GM21515 (cell line): ENCODE measurements around the gene RAPGEF2.
"Not testable (repeated sequence)": the region's sequence is repeated elsewhere in the genome, so short reads cannot be mapped to it uniquely, and the experiment has no call there.

Experiments
- ATAC-seq: cut with Tn5 transposase; IDR thresholded peaks from one replicate; pipeline ENCODE4 v1.9.1; 2021; ENCODE audit not compliant: unreplicated experiment

The RAPGEF2 gene

GRCh38 chr4:159303435-159303834 lies 200.6 kb downstream of the RAPGEF2 start:
- ATAC-seq: no peak

DNA sequence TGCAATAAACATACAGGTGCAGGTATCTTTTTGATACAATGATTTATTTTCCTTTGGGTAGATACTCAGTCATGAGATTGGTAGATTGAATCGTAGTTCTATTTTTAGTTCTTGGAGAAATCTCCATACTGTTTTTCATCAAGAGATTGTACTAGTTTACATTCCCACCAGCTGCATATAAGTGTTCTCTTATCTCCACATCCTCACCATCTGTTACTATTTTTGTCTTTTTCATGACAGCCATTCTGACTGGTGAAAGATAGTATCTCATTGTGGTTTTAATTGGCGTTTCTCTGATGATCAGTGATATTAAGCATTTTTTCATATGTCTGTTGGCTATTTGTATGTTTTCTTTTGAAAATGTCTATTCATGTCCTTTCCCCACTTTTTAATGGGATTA lies 202.2 kb downstream of the RAPGEF2 start:
- no peak for ATAC-seq

GRCh38 chr4:159307929-159308328 lies 205.1 kb downstream of the RAPGEF2 start:
- no peak for ATAC-seq

DNA sequence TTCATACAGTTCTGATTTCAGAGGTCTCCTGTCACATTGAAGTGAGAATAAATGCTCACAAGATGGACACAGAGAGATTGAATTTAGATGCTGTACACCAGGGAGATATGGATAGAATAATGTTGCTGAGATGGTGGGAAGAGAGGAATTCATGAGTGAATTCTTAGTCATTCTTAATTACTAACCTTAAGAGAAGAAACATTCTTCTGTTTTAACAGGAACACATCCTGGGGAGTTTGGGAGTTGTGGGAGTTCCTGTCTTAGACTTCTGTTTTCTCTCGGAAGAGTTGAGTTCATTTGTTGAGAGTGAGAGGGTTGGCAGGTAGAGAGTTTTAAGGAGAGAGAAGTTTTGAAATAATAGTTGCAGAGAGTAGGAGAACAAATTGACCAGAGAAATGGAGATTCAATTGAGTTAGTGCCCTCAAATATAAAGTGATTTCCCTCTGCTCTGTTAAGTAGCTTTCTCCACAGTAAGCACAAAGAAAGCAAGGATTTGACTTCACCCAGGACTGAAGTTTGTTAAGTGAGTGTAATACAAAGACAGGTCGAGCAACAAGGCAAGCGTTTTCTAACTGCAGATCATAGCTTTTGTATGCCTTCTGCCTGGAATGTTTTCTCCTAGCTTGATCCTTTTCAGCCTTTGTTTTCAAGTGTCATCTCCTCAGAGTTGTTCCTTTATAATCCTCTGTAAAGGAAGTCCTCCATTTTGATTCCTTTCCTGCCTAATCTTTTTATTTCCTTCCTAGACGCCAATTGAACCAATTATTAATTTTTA lies 205.9 kb downstream of the RAPGEF2 start:
- no peak for ATAC-seq

DNA sequence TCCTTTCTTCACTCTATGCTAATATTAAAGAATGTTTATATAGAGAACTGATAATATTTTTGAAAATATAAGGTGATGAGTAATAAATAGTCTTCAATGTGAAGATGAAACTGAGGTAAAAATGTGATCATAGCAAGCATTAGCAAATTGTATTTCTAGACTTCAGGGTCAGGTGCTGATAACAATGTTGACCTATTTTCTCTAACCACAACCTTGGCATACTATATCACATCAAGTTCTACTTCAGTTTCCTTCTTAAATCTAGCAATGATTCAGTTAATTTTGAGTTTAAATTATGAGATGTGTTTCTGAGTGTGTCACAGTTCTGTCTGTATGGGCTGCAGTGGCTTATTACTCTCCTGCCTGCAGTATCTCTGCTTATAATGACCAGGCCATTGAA lies 209.4 kb downstream of the RAPGEF2 start:
- no peak for ATAC-seq

DNA sequence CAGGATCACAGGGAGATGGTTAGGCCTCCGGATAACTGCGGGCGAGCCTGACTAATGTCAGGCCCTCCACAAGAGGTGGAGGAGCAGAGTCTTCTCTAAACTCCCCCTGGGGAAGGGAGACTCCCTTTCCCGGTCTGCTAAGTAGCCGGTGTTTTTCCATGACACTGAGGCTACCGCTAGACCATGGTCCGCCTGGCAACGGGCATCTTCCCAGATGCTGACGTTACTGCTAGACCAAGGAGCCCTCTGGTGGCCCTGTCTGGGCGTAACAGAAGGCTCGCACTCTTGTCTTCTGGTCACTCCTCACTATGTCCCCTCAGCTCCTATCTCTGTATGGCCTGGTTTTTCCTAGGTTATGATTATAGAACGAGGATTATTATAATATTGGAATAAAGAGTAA lies 213.0 kb downstream of the RAPGEF2 start:
- not testable (repeated sequence) for ATAC-seq

DNA sequence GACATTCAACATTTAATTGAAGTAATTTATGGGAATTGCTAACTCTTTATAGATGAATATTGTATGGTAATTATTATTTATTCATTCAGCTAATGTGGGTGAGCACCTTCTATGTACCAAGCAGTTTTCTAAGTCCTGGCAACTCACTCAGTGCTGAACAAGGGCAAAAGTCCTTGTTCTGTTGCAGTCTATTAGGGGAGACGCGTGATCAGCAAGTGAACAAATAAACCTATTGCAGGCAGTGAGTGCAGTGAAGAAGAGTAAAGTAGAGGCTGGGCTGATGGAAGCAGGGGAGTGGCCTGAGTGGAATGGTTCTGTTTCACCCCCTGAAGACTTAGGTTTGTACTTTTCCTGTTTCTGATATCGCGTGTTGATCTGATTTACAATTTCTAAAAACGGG lies 214.3 kb downstream of the RAPGEF2 start:
- no peak for ATAC-seq

DNA sequence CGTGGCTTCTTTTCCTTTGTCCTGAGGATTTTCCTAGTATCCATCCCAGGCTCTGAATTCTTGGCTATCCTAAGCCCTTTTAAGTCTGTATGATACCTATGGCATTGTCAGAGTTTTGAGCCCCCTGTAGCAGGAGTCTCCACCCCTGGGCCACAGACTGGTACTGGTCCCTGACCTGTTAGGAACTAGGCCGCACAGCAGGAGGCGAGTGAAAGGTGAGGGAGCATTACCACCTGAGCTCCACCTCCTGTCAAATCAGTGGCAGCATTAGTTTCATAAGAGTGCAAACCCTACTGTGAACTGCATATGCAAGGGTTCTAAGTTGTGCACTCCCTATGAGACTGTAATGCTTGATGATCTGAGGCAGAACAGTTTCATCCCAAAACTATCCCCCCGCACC lies 216.1 kb downstream of the RAPGEF2 start:
- no peak for ATAC-seq

DNA sequence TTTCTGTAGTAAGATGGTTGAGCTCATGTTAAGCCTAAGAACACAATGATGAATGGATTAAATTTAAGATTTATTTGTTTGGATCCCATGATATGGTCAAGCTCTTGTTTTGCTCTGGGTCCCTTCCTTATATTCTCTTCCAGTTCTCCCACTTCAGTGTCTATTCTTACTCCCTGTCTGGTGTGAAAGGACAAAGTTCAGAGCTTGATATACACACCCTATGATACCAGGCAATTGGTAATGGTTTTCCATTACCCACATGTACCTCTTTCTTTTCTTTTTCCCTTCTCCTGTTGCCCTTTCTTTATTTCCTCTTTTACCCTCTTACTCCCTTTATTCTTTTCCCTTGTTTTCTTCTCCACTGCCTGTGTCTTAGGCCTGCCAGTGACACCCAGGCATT lies 223.6 kb downstream of the RAPGEF2 start:
- ATAC-seq: no peak

- ATAC-seq: no peak
Observed at GRCh38 chr4:159328766-159329165, 225.9 kb downstream of the RAPGEF2 start.

DNA sequence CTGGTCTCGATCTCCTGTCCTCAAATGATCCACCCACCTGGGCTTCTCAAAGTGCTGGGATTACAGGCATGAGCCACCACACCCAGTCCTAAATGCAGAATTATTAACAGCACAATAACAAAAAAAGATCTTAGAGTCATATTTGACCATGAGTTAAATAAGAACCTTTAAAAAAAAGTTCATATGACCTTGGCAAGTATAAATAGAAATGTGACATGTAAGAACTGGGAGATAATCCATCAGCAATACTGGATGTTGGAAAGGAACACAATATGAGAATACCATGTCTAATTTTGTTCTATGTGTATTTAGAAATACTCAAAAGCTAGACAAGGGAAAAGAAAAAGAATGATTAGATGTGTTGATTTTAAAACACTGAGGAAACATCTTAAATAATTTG lies 231.6 kb downstream of the RAPGEF2 start:
- ATAC-seq: no peak

DNA sequence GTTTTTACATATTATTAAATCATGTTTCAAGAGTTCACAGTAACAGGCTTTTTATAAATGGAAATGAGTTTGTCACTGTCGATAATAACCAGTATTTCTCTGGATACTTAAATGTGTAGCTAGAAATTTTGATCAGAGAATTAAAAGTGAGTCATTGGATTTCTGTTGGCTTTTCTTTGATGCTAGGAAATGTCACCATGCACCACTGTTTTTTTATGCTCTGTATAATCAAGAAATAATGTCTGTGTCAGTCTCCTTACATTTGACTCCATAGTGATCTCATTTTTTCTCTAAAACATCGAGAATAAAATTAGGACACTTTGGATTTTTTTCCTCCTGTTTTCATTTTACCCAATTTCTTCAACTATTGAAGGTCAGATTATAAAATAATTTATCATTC lies 234.2 kb downstream of the RAPGEF2 start:
- ATAC-seq: no peak

DNA sequence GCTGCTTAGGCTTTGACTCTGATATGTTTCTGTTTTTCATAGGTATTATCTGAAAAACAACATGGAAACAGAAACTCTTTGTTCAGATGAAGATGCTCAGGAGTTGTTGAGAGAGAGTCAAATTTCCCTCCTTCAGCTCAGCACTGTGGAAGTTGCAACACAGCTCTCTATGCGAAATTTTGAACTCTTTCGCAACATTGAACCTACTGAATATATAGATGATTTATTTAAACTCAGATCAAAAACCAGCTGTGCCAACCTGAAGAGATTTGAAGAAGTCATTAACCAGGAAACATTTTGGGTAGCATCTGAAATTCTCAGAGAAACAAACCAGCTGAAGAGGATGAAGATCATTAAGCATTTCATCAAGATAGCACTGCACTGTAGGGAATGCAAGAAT lies 238.6 kb downstream of the RAPGEF2 start:
- ATAC-seq: no peak

- no peak for ATAC-seq
Observed at GRCh38 chr4:159342374-159342773, 239.5 kb downstream of the RAPGEF2 start.

DNA sequence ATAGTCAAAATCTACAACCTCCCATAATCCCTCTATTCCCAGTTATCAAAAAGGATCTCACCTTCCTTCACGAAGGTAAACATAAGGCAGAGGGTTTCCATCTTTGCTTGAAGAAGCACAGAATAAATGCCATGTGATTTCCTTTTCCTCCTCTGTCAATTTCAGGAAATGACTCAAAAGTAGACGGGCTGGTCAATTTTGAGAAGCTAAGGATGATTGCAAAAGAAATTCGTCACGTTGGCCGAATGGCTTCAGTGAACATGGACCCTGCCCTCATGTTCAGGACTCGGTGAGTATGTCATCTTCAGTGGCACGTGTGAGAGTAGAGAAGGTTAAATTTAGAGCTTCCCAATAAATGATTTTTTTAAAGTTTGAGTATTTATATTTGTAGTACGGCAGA lies 240.2 kb downstream of the RAPGEF2 start:
- no peak for ATAC-seq

DNA sequence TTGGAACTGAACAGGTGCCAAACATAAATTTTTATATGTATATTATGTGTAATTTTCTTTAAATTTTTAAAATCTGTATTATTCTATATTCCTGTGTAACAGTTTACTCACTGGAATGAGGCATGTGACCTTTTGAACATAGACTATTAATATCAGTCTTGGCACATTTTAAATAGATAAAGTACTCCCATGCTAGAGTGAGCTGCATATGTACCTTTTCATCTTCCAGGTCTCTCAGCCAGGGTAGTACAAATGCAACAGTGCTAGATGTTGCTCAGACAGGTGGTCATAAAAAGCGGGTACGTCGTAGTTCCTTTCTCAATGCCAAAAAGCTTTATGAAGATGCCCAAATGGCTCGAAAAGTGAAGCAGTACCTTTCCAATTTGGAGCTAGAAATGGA lies 242.0 kb downstream of the RAPGEF2 start:
- no peak for ATAC-seq

DNA sequence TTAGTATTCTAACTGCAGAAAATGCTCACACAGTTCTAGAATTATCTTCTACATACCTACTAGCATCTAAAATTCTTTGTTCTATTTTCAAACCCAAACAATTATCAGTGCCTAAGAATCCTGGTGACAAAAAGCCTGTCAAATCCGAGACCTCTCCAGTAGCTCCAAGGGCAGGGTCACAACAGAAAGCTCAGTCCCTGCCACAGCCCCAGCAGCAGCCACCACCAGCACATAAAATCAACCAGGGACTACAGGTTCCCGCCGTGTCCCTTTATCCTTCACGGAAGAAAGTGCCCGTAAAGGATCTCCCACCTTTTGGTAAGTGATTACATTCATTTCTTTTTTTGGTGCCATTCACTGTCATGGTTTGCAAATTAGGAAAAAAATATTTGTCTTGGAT lies 243.8 kb downstream of the RAPGEF2 start:
- no peak for ATAC-seq

DNA sequence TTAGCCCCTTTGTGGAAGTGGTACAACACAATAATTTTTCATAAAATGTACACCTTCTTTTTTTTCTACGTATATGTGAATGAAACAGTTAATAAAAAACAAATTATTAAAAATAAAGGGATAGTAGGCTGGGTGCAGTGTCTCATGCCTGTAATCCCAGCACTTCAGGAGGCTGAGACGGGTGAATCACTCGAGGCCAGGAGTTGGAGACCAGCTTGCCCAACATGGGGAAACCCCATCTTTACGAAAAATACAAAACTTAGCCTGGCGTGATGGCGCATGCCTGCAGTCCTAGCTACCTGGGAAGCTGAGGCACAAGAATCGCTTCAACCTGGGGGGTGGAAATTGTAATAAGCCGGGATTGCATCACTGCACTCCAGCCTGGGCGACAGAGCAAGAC lies 244.9 kb downstream of the RAPGEF2 start:
- ATAC-seq: no peak

- no peak for ATAC-seq
Observed at GRCh38 chr4:159349332-159349731, 246.5 kb downstream of the RAPGEF2 start.

GRCh38 chr4:159352609-159353008 lies 249.7 kb downstream of the RAPGEF2 start:
- no peak for ATAC-seq

GRCh38 chr4:159353422-159354116 lies 250.7 kb downstream of the RAPGEF2 start:
- ATAC-seq: no peak

- ATAC-seq: no peak
Observed at GRCh38 chr4:159355466-159355865, 252.6 kb downstream of the RAPGEF2 start.

DNA sequence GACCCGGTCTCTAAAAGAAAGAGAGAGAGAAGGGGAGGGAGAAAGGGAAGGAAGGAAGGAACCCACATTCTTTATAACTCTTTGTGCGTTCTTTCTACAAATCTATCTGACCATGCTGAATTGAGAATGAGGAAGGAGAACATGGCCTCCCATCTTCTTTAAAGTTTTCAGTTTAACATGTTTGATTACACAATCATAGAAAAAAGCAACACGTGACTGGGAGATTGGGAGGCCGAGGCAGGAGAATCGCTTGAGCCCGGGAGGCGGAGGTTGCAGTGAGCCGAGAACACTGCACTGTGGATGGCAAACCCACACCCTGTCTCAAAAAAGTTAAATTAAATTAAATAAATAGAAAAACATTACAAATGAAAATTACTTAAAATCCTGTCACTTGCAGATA lies 254.5 kb downstream of the RAPGEF2 start:
- no peak for ATAC-seq
